Measurements from ENCODE around the gene TARBP2.

The TARBP2 gene

GRCh38 chr12:53550595-53550994 is 49.5 kb downstream of the TARBP2 start:
- no peak overlapping the region for H3K4me3 ChIP-seq (ENCODE audit: low read depth, low read length)
- no peak for DNase-seq (ENCODE audit: low read depth)
- TF ChIP-seq MAX (IDR thresholded peaks at IDR 0.05; ENCODE audit: low read depth, low read length) (no peak), CTCF (IDR thresholded peaks at IDR 0.05; ENCODE audit: low read depth, low read length) (no peak), MYC (IDR thresholded peaks at IDR 0.05; ENCODE audit: low read depth, low read length) (no peak), POLR2A (IDR thresholded peaks at IDR 0.05; ENCODE audit: extremely low read depth, insufficient read length) (no peak)

- no peak overlapping the region for H3K4me3 ChIP-seq (ENCODE audit: low read depth, low read length)
- no peak for TF ChIP-seq POLR2A (IDR thresholded peaks at IDR 0.05; ENCODE audit: extremely low read depth, insufficient read length)
- TF ChIP-seq MYC (IDR thresholded peaks at IDR 0.05; ENCODE audit: low read depth, low read length), result no peak
- TF ChIP-seq CTCF (IDR thresholded peaks at IDR 0.05; ENCODE audit: low read depth, low read length), result no peak
- no peak for TF ChIP-seq MAX (IDR thresholded peaks at IDR 0.05; ENCODE audit: low read depth, low read length)
- DNase-seq (ENCODE audit: low read depth), result no peak
Measured at GRCh38 chr12:53551889-53552291, 50.8 kb downstream of the TARBP2 start.

GRCh38 chr12:53552361-53553327 is 51.6 kb downstream of the TARBP2 start:
- TF ChIP-seq CTCF (IDR thresholded peaks at IDR 0.05; ENCODE audit: low read depth, low read length) (no peak), MYC (IDR thresholded peaks at IDR 0.05; ENCODE audit: low read depth, low read length) (no peak), MAX (IDR thresholded peaks at IDR 0.05; ENCODE audit: low read depth, low read length) (no peak), POLR2A (IDR thresholded peaks at IDR 0.05; ENCODE audit: extremely low read depth, insufficient read length) (no peak)
- DNase-seq (ENCODE audit: low read depth), result no peak
- no peak overlapping the region for H3K4me3 ChIP-seq (ENCODE audit: low read depth, low read length)
